ENCODE results near the gene TIGD3.

GRCh38 chr11:65355013-65355775 lies 643 bp downstream of the TIGD3 start:
- no peak for TF ChIP-seq CTCF (IDR thresholded peaks at IDR 0.05; ENCODE audit: insufficient read depth, low read length, poor library complexity, severe bottlenecking)
- TF ChIP-seq EZH2phosphoT487 (conservative IDR thresholded peaks at IDR 0.05; ENCODE audit: low read length) = no peak

Measured in SU-DHL-6 (cell line).